Activated naive CD4-positive, alpha-beta T cell treated with anti-CD3 and anti-CD28 coated beads, Interleukin-2, amount 10 ng/mL, durations not matched to agents 7 days and 5 days (primary cell): ENCODE measurements around the gene KRTAP10-12.

Experiments used
- CTCF ChIA-PET: fragments of 350-600 bp; sonication (Branson Sonifier 250); formaldehyde crosslinking; loops from one replicate; lab custom pipeline; 2021; ENCODE audit warnings: antibody characterized with exemption; lab: Charles Lee
- DNase-seq: peaks from one replicate; pipeline ENCODE4 v3.0.0-alpha.2; 2020
- H3K27ac Mint-ChIP-seq: one replicate; pipeline ENCODE4 v1.8.0; 2021; ENCODE audit warnings: mild to moderate bottlenecking, moderate library complexity, mixed read lengths
- H3K27me3 Mint-ChIP-seq: one replicate; pipeline ENCODE4 v1.8.0; 2021; ENCODE audit warnings: mild to moderate bottlenecking, mixed read lengths
- H3K36me3 Mint-ChIP-seq: one replicate; pipeline ENCODE4 v1.8.0; 2021; ENCODE audit warnings: mixed read lengths
- H3K4me1 Mint-ChIP-seq: one replicate; pipeline ENCODE4 v1.8.0; 2021; ENCODE audit warnings: mixed read lengths
- H3K4me3 Mint-ChIP-seq: one replicate; pipeline ENCODE4 v1.8.0; 2021; ENCODE audit warnings: mild to moderate bottlenecking, moderate library complexity, mixed read lengths
- H3K9me3 Mint-ChIP-seq: one replicate; pipeline ENCODE4 v1.8.0; 2021; ENCODE audit warnings: mixed read lengths

KRTAP10-12 gene

DNA sequence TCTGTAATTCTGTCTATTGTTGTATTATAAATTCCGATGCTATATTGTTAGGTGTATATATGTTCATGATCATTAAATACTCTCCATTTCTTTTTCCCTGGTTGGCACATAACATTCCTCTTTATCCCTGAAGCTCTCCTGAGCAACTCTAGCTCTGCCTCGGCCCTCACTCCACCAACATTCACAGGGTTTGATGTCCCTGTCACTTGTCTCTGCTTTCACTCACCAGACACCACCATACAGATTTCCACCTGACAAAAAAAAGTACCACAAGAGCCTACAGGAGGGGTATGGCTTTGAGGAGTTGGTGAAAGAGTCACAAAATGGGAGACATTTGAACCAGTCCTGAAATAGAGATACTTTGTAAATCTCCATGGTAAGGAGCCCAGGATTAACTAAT is 23.2 kb downstream of the KRTAP10-12 start:
- peaks cover 1% of the 10 kb centered on the region for H3K36me3 Mint-ChIP-seq
- CTCF ChIA-PET = interaction anchor here (1.2 kb wide), 1 partner anchor 12 kb away, joined by 3 read pairs; no protein-coding TSS in a partner anchor
- no peaks in the 10 kb centered on the region for H3K9me3 Mint-ChIP-seq
- no peak overlapping the region for H3K27ac Mint-ChIP-seq
- peaks cover 75% of the 10 kb centered on the region for H3K27me3 Mint-ChIP-seq
- no peak overlapping the region for H3K4me3 Mint-ChIP-seq
- H3K4me1 Mint-ChIP-seq = peaks cover 14% of the 10 kb centered on the region
- peak; percentile 7 for DNase-seq

DNA sequence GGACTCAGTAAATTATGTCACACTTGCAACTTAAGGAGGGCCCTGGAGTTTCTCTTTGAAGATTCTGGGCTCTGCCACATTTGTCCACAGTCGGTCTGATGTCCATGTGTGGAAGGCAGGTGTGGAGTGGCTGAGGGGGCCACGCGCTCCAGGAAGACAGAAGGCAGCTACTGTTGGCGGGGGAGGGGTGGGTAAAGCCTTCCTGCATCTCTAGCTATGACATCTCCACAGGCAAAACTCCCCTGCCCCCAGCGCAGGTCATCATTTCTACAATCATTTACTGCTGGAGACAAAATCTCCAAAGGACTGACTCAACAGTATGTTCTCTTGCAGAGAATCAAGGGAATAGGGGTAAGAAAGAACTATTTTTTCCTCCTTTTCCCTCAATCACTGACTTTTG is 25.8 kb downstream of the KRTAP10-12 start:
- H3K4me3 Mint-ChIP-seq = no peak overlapping the region
- CTCF ChIA-PET = no interaction called here

DNA sequence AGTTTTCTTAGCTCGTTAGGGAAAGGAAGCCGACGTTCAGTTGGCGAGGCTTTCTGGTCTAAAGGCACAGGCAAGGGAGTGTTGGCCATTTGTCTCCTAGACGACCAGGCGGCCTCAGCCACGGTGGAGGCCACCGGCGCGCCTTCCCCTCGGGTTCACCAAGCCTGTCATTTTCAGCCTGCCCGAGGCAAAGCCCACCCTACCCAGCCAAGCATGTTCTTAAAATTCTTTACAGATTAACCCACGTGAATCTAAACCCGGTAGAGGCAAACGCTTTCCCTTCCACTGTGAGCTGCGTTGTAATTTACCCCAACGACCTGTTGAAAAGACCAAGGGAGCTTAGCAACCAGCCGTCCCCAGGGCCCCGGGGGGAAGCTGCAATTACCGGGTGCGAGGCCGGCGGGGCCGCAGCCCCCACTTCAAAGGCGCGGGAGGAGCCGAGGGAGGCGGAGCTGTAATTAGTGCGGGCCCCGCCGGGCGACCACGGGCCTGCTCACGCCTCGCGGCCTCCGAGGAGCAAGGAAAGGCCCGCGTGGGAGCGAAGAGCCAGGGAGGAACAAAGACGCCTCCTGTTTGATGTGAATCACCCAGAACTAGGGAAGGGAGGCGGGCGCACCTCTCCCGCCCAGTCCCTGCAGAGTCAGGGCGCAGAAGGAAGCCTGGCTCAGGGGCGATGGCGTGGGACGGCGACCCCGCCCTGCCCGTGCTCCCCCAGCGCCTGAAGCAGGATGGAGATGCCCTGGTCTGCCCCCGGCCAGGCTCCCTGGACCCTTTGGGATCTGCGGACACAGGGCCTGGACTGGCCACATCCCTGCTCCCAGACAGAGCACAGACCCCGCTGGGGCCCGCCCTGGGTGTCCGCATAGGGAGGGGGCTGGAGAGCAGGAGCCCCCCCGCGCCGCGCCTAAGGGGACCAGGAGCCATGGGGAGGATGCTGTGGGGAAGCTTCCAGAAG is 26.5 kb downstream of the KRTAP10-12 start:
- Mint-ChIP-seq H3K27me3 (peaks cover 81% of the 10 kb centered on the region), H3K27ac (no peak overlapping the region), H3K36me3 (no peaks in the 10 kb centered on the region), H3K4me3 (peak overlapping the region; percentile 6), H3K9me3 (no peaks in the 10 kb centered on the region), H3K4me1 (peaks cover 12% of the 10 kb centered on the region)
- CTCF ChIA-PET = interaction anchor here (1.2 kb wide), 1 partner anchor 70 kb away, joined by 3 read pairs; no protein-coding TSS in a partner anchor
- DNase-seq = peak; percentile 28

More for the DNA sequence above, 25.8 kb downstream of the KRTAP10-12 start:
- no peak overlapping the region for H3K27ac Mint-ChIP-seq
- H3K27me3 Mint-ChIP-seq = peaks cover 81% of the 10 kb centered on the region
- DNase-seq = peak; percentile 17
- H3K9me3 Mint-ChIP-seq = no peaks in the 10 kb centered on the region
- no peaks in the 10 kb centered on the region for H3K36me3 Mint-ChIP-seq
- H3K4me1 Mint-ChIP-seq = peaks cover 12% of the 10 kb centered on the region

DNA sequence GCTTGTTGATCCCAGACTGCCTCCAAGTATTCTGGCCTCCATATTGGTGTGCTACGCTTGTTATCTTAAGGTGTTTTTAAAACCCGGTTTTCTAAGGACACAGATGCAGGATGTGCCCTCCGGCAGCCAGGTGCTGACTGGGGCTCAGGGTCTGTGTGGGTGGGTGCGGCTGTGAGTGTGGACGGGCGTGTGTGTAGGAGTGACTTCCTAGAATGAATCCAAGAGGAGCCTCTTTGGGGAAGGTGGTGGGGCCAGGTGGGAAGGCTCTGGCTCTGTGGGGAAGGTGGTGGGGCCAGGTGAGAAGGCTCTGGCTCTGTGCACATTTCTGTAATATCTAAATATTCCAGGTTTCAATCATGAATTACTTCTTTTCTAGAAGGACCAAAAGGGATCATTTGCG is 27.2 kb downstream of the KRTAP10-12 start:
- Mint-ChIP-seq H3K4me1 (peaks cover 12% of the 10 kb centered on the region), H3K27me3 (peaks cover 74% of the 10 kb centered on the region), H3K4me3 (no peak overlapping the region), H3K27ac (no peak overlapping the region), H3K36me3 (no peaks in the 10 kb centered on the region), H3K9me3 (no peaks in the 10 kb centered on the region)
- CTCF ChIA-PET = interaction anchor here (1.2 kb wide), 1 partner anchor 69 kb away, joined by 3 read pairs; no protein-coding TSS in a partner anchor
- DNase-seq = no peak

DNA sequence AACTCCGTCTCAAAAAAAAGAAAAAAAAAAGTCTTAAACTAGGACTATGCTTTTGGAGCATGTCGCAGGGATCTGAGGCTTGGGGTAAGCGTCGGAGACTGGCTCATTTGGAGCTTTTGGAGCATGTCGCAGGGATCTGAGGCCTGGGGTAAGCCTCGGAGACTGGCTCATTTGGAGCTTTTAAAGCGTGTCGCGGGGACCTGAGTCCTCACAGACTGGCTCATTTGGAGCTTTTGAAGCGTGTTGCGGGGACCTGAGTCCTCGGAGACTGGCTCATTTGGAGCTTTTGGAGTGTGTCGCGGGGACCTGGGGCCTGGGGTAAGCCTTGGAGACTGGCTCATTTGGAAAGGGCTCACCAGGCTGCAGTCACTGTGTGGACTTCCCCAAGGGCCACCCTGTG is 28.0 kb downstream of the KRTAP10-12 start:
- no peak overlapping the region for H3K4me3 Mint-ChIP-seq
- H3K36me3 Mint-ChIP-seq = no peaks in the 10 kb centered on the region
- CTCF ChIA-PET = interaction anchor here (0.7 to 1.2 kb wide), 2 partner anchors 68 to 98 kb away, joined by 3 read pairs; no protein-coding TSS in a partner anchor
- H3K27ac Mint-ChIP-seq = no peak overlapping the region
- no peaks in the 10 kb centered on the region for H3K9me3 Mint-ChIP-seq
- peaks cover 79% of the 10 kb centered on the region for H3K27me3 Mint-ChIP-seq
- peaks cover 12% of the 10 kb centered on the region for H3K4me1 Mint-ChIP-seq
- DNase-seq = peak; percentile 11

DNA sequence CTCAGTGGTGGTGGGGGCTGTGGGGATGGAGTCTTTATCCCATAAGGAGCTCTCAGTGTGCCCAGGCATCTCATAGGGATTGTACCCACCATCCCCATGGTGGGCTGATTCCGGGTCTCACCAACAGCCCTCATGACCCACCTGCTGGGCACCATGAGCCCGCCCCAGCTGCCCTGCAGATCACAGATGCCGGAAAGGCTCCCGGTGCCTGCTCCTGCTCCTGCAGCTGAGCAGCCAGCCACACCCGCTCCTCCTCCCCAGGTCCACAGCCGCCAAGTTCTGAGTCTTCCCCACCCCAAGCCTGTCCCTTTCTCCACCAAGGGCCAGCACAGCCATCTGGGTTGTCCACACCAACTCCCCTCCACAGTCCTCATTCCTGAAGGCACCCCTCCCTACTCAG is 29.9 kb downstream of the KRTAP10-12 start:
- Mint-ChIP-seq H3K4me3 (no peak overlapping the region), H3K4me1 (peaks cover 12% of the 10 kb centered on the region), H3K9me3 (no peaks in the 10 kb centered on the region), H3K27me3 (peaks cover 76% of the 10 kb centered on the region), H3K36me3 (no peaks in the 10 kb centered on the region), H3K27ac (no peak overlapping the region)
- no peak for DNase-seq
- CTCF ChIA-PET = no interaction called here

DNA sequence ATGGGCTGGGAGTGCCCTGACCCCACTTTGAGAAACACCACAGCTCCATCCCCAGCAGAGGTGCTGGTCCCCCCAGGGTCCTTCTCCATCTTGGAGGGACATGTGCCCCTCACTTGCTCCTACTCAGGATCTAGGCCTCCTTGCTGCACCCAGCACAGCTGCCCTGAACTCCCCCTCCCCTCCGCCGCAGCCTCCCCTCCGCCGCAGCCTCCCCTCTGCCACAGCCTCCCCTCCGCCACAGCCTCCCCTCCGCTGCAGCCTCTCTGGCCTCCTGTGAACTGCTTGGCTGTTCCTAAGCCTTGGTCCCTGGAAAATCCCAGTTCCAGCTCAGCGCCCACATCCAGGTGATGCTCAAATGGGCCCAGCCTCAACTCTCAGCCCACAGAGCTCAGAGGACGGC is 30.3 kb downstream of the KRTAP10-12 start:
- H3K4me3 Mint-ChIP-seq = no peak overlapping the region
- H3K27me3 Mint-ChIP-seq = peaks cover 71% of the 10 kb centered on the region
- H3K27ac Mint-ChIP-seq = no peak overlapping the region
- peaks cover 12% of the 10 kb centered on the region for H3K4me1 Mint-ChIP-seq
- DNase-seq = no peak
- no peaks in the 10 kb centered on the region for H3K9me3 Mint-ChIP-seq
- CTCF ChIA-PET = no interaction called here
- no peaks in the 10 kb centered on the region for H3K36me3 Mint-ChIP-seq

DNA sequence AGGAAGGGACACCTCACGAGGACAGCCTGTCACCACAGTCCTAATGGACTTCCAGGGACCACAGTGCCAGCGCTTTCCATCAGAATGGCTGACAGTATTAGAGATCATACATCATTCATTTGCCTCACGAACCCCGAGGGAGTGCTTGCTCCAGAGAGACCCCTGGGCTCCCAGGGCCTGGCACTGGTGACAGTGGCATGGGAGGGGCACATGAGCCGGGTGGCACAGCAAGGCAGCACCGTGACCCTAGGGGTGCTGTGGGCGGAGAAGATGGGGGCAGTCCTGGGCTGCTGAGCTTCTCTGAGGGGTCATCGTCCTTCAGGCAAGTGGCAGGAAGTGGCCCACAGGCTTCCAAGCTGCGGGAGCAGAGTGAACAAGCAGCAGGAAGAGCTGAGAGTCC is 30.8 kb downstream of the KRTAP10-12 start:
- Mint-ChIP-seq H3K9me3 (no peaks in the 10 kb centered on the region), H3K4me1 (peaks cover 9% of the 10 kb centered on the region), H3K27ac (no peak overlapping the region), H3K36me3 (no peaks in the 10 kb centered on the region), H3K27me3 (peaks cover 66% of the 10 kb centered on the region), H3K4me3 (no peak overlapping the region)
- peak; percentile 11 for DNase-seq
- CTCF ChIA-PET = no interaction called here

DNA sequence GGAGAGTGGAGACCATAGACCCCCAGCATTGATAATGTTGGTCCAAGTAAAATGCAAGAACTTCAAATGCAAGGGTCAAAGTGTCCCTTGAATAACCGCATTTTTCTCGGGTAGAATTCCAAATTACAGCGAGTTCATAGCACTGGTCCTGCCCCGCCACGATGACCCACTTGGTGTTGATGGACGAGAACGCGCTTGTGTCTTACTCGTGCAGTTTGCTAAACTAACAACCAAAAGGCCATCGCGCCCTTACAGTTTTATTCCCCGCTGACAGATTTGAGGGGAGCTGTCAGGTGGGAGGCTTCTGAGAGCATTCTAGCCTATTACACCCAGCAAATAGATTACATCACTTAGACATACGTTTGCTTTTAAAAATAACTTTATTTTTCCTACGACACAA is 31.7 kb downstream of the KRTAP10-12 start:
- Mint-ChIP-seq H3K9me3 (no peaks in the 10 kb centered on the region), H3K27me3 (peaks cover 63% of the 10 kb centered on the region)
- CTCF ChIA-PET = no interaction called here

DNA sequence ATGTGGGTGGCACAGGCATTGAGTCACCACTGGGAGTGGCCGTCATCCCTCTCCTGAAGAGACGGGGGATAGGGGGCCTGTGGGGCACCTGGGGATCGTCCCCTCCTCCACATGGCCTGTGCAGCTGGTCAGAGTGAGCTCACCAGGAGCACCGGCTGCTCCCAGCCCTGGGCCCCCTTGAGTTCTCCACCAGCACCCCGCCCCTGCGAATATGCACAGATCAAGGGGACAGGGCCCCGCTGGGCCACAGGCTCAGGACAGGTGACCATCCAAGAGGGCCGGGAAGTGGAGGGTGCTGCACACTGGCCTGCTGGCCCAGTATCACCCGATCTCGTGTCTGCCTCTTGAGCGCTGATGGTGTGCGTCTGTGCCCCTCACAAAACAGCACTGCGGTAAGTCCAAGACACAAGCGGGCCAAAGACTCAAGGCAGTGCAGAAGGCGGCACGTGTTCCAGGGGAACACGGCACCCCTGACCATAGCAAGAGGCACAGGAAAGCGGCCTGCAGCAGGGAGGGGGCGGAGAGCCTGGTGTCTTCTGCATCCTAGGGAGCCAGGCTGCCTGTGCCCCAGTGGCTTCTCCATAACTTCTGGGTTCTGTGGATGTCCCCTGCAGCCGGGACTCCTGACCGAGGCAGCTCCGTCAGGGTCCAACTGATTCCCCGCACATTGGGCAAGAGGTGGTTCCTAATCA is 32.5 kb downstream of the KRTAP10-12 start:
- Mint-ChIP-seq H3K4me3 (no peak overlapping the region), H3K27me3 (peaks cover 55% of the 10 kb centered on the region), H3K27ac (no peak overlapping the region), H3K36me3 (no peaks in the 10 kb centered on the region), H3K4me1 (no peaks in the 10 kb centered on the region), H3K9me3 (no peaks in the 10 kb centered on the region)
- CTCF ChIA-PET = interaction anchor here (0.7 to 1.2 kb wide), 2 partner anchors 219 to 220 kb away, joined by 3 read pairs; no protein-coding TSS in a partner anchor
- peak; percentile 6 for DNase-seq

More for the DNA sequence above, 31.7 kb downstream of the KRTAP10-12 start:
- H3K4me3 Mint-ChIP-seq = no peak overlapping the region
- peaks cover 3% of the 10 kb centered on the region for H3K4me1 Mint-ChIP-seq
- no peak overlapping the region for H3K27ac Mint-ChIP-seq
- no peaks in the 10 kb centered on the region for H3K36me3 Mint-ChIP-seq
- DNase-seq = no peak

DNA sequence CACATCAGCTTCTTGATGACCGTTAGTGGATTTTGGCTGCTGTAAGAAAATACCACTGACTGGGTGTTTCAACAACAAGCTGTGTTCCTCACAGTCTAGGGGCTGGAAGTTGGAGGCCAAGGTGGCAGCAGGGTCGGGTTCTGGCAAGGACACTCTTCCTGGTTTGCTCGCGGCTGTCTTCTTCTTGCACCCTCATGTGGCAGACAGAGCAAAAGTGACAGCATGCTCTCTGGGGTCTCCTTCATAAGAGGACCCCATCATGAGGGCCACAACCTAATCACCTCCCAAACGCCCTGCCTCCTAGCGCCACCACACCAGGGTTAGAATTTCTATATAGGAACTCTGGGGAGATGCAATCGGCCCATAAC is 33.0 kb downstream of the KRTAP10-12 start:
- Mint-ChIP-seq H3K9me3 (no peaks in the 10 kb centered on the region), H3K4me1 (no peaks in the 10 kb centered on the region), H3K4me3 (no peak overlapping the region), H3K27ac (no peak overlapping the region), H3K27me3 (peaks cover 50% of the 10 kb centered on the region), H3K36me3 (no peaks in the 10 kb centered on the region)
- DNase-seq = peak; percentile 3
- CTCF ChIA-PET = interaction anchor here (0.7 to 1.2 kb wide), 2 partner anchors 219 to 220 kb away, joined by 3 read pairs; no protein-coding TSS in a partner anchor

DNA sequence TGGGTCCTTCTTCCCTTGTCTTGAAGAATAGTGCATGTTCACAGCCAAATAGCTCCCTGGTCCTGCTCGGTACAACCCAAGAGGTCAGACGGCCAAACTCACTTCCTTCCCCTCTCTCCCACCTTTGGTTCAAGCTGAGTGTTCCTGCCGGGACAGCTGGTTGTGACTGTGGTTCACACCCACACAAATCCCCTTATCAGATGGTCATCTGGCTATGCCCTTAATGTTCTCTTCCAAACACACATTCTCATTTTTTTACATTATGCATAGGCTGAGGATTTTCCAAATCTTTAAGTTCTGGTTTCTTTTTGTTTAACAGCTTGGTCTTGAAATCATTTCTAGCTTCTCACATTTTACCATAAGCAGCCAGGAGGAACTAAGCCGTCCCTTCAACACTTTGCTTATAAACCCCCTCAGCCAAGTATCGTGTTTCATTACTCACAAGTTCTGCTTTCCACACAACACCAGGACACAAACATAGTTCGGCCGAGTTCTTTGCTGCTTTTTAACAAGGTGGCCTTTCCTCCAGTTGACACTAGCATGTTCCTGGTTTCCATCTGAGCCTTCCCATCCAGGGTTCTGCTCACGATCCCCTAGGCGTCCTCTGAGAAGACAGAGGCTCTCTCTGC is 34.1 kb downstream of the KRTAP10-12 start:
- Mint-ChIP-seq H3K9me3 (no peaks in the 10 kb centered on the region), H3K4me3 (no peak overlapping the region), H3K4me1 (no peaks in the 10 kb centered on the region), H3K27ac (no peak overlapping the region), H3K27me3 (peaks cover 45% of the 10 kb centered on the region), H3K36me3 (no peaks in the 10 kb centered on the region)
- CTCF ChIA-PET = interaction anchor here (1.0 to 1.2 kb wide), 3 partner anchors 12 to 221 kb away, joined by 3 to 4 read pairs (median 3); no protein-coding TSS in a partner anchor
- peak; percentile 6 for DNase-seq

DNA sequence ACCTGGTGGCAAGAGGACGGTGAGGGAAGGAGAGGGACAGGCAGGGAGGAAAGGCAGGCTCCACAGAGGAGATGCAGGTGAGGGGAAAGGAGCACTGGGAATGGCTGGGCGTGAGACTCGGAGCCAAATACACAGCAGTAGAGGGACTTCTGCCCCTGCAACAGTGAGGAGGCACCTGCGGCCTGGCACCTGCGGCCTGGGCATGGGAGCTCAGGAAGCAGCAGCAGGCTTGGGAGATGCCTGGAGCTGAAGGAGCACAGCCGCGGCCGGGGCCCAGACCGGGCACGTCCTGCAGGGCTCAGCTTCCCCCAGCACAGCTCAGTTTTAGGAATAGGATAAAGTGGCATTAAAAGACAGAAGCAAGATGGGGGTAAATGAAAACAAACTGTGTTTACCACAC is 35.3 kb downstream of the KRTAP10-12 start:
- no peaks in the 10 kb centered on the region for H3K4me1 Mint-ChIP-seq
- no peak for DNase-seq
- no peaks in the 10 kb centered on the region for H3K9me3 Mint-ChIP-seq
- no peaks in the 10 kb centered on the region for H3K36me3 Mint-ChIP-seq
- H3K4me3 Mint-ChIP-seq = no peak overlapping the region
- CTCF ChIA-PET = no interaction called here
- no peak overlapping the region for H3K27ac Mint-ChIP-seq
- H3K27me3 Mint-ChIP-seq = peaks cover 44% of the 10 kb centered on the region

DNA sequence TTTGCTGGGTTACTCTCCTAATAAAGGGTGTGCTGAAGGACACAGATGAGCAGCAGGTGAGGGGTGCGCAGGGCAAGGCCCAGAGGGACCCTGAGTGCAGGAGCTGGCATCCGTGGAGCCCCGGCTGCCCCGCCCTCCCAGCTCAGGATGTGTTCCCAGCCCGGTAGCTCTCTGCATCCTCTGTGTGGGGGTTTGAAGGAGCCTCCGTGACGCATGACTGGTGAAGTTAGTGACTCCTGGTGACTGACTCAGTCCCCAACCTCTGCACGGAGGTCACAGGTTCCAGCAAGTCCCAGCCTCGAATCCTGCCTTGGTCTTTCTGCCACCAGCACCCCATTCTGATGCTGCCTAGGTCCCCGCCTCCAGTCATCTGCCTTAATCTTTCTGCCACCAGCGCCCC is 36.0 kb downstream of the KRTAP10-12 start:
- Mint-ChIP-seq H3K4me1 (no peaks in the 10 kb centered on the region), H3K27me3 (peaks cover 44% of the 10 kb centered on the region), H3K36me3 (no peaks in the 10 kb centered on the region), H3K9me3 (no peaks in the 10 kb centered on the region), H3K4me3 (no peak overlapping the region), H3K27ac (no peak overlapping the region)
- CTCF ChIA-PET = no interaction called here
- DNase-seq = peak; percentile 17
